ENCODE results near the gene MCAT. TPM values are rescaled to one million over a fixed set of nuclear protein-coding genes. Genes with fewer than 3 reads are reported as not detected.

Gene MCAT
- total and polyA plus RNA-seq, 5 experiments from 2014 or later, result 9.2 to 11.3 (median 10.8) TPM

GRCh38 chr22:43170131-43170480 is 26.9 kb upstream of the MCAT start:
- peaks cover 0 to 4% (median 1%) of the 10 kb centered on the region in 4 donors for H3K4me1 Mint-ChIP-seq
- POLR2A ChIA-PET, result interaction anchor here (0.5 kb wide), 1 partner anchor 21 kb away, joined by 3 read pairs; no protein-coding TSS in a partner anchor

GRCh38 chr22:43169310-43170130 is 26.3 kb upstream of the MCAT start:
- no peak for DNase-seq
- Mint-ChIP-seq H3K36me3 (peaks cover 0 to 42% (median 6%) of the 10 kb centered on the region in 3 donors), H3K27me3 (no peaks in the 10 kb centered on the region), H3K9me3 (no peaks in the 10 kb centered on the region), H3K4me3 (no peak overlapping the region), H3K27ac (peak overlapping the region in 2 of 10 donors; percentile 50 to 62), H3K4me1 (peaks cover 0 to 4% (median 2%) of the 10 kb centered on the region in 4 donors)
- POLR2A ChIA-PET, result no interaction called here
- no peak for ATAC-seq

More at GRCh38 chr22:43170131-43170480, 26.9 kb upstream of the MCAT start:
- H3K9me3 Mint-ChIP-seq, result no peaks in the 10 kb centered on the region
- ATAC-seq (no peak), DNase-seq (no peak)
- H3K27me3 Mint-ChIP-seq, result no peaks in the 10 kb centered on the region
- peak overlapping the region in 1 of 10 donors; percentile 81 for H3K27ac Mint-ChIP-seq
- peaks cover 0 to 42% (median 6%) of the 10 kb centered on the region in 3 donors for H3K36me3 Mint-ChIP-seq
- H3K4me3 Mint-ChIP-seq, result no peak overlapping the region

- peaks cover 3 to 11% (median 9%) of the 10 kb centered on the region in 4 donors for H3K4me1 Mint-ChIP-seq
- H3K27me3 Mint-ChIP-seq, result no peaks in the 10 kb centered on the region
- ATAC-seq (no peak), DNase-seq (no peak)
- H3K4me3 Mint-ChIP-seq, result no peak overlapping the region
- H3K36me3 Mint-ChIP-seq, result peaks cover 0 to 40% (median 6%) of the 10 kb centered on the region in 3 donors
- H3K27ac Mint-ChIP-seq, result peak overlapping the region in 3 of 10 donors; percentile 50 to 76 (median 62)
- POLR2A ChIA-PET, result no interaction called here
- H3K9me3 Mint-ChIP-seq, result no peaks in the 10 kb centered on the region
These were observed 25.5 kb upstream of the MCAT start for GRCh38 chr22:43168471-43169309.

- peaks cover 3 to 10% (median 9%) of the 10 kb centered on the region in 4 donors for H3K4me1 Mint-ChIP-seq
- DNase-seq (no peak), ATAC-seq (no peak)
- H3K4me3 Mint-ChIP-seq, result no peak overlapping the region
- H3K27me3 Mint-ChIP-seq, result no peaks in the 10 kb centered on the region
- no peaks in the 10 kb centered on the region for H3K9me3 Mint-ChIP-seq
- H3K36me3 Mint-ChIP-seq, result peaks cover 0 to 31% (median 3%) of the 10 kb centered on the region in 3 donors
- POLR2A ChIA-PET, result no interaction called here
- H3K27ac Mint-ChIP-seq, result peak overlapping the region in 1 of 10 donors; percentile 45
These were observed 23.9 kb upstream of the MCAT start for GRCh38 chr22:43167001-43167589.

GRCh38 chr22:43166132-43166930 is 23.1 kb upstream of the MCAT start:
- ATAC-seq (no peak), DNase-seq (no peak)
- no peaks in the 10 kb centered on the region for H3K9me3 Mint-ChIP-seq
- no peaks in the 10 kb centered on the region for H3K27me3 Mint-ChIP-seq
- POLR2A ChIA-PET, result no interaction called here
- H3K36me3 Mint-ChIP-seq, result peaks cover 0 to 31% (median 3%) of the 10 kb centered on the region in 3 donors
- peak overlapping the region in 2 of 10 donors; percentile 49 to 60 for H3K27ac Mint-ChIP-seq
- no peak overlapping the region for H3K4me3 Mint-ChIP-seq
- peaks cover 3 to 10% (median 9%) of the 10 kb centered on the region in 4 donors for H3K4me1 Mint-ChIP-seq

GRCh38 chr22:43164636-43165035 is 21.4 kb upstream of the MCAT start:
- POLR2A ChIA-PET, result no interaction called here
- DNase-seq (no peak), ATAC-seq (no peak)
- H3K36me3 Mint-ChIP-seq, result peaks cover 0 to 25% (median 3%) of the 10 kb centered on the region in 3 donors
- H3K4me1 Mint-ChIP-seq, result peaks cover 5 to 10% (median 7%) of the 10 kb centered on the region in 4 donors
- no peak overlapping the region for H3K4me3 Mint-ChIP-seq
- H3K9me3 Mint-ChIP-seq, result no peaks in the 10 kb centered on the region
- no peaks in the 10 kb centered on the region for H3K27me3 Mint-ChIP-seq
- H3K27ac Mint-ChIP-seq, result peak overlapping the region in 2 of 10 donors; percentile 41 to 85

GRCh38 chr22:43163241-43163795 is 20.1 kb upstream of the MCAT start:
- Mint-ChIP-seq H3K4me3 (no peak overlapping the region), H3K4me1 (peaks cover 8 to 15% (median 11%) of the 10 kb centered on the region in 4 donors), H3K27ac (peak overlapping the region in 1 of 10 donors; percentile 85), H3K27me3 (no peaks in the 10 kb centered on the region), H3K36me3 (peaks cover 0 to 23% (median 3%) of the 10 kb centered on the region in 3 donors), H3K9me3 (no peaks in the 10 kb centered on the region)
- DNase-seq (no peak), ATAC-seq (no peak)
- POLR2A ChIA-PET, result no interaction called here

GRCh38 chr22:43162412-43163150 is 19.4 kb upstream of the MCAT start:
- POLR2A ChIA-PET, result no interaction called here
- peaks cover 0 to 17% (median 0%) of the 10 kb centered on the region in 3 donors for H3K36me3 Mint-ChIP-seq
- no peak overlapping the region for H3K4me3 Mint-ChIP-seq
- H3K27me3 Mint-ChIP-seq, result no peaks in the 10 kb centered on the region
- peaks cover 10 to 22% (median 14%) of the 10 kb centered on the region in 4 donors for H3K4me1 Mint-ChIP-seq
- no peak for ATAC-seq
- H3K27ac Mint-ChIP-seq, result peak overlapping the region in 1 of 10 donors; percentile 33
- H3K9me3 Mint-ChIP-seq, result no peaks in the 10 kb centered on the region
- DNase-seq, result no peak

GRCh38 chr22:43160497-43161126 is 17.4 kb upstream of the MCAT start:
- DNase-seq (no peak), ATAC-seq (no peak)
- Mint-ChIP-seq H3K4me1 (peaks cover 10 to 29% (median 18%) of the 10 kb centered on the region in 4 donors), H3K9me3 (no peaks in the 10 kb centered on the region), H3K27ac (peak overlapping the region in 4 of 10 donors; percentile 2 to 43 (median 22)), H3K4me3 (no peak overlapping the region), H3K36me3 (peaks cover 0 to 13% (median 0%) of the 10 kb centered on the region in 3 donors), H3K27me3 (no peaks in the 10 kb centered on the region)
- POLR2A ChIA-PET, result no interaction called here

GRCh38 chr22:43159484-43160178 is 16.4 kb upstream of the MCAT start:
- no peaks in the 10 kb centered on the region for H3K9me3 Mint-ChIP-seq
- no peak overlapping the region for H3K27ac Mint-ChIP-seq
- peaks cover 0 to 13% (median 0%) of the 10 kb centered on the region in 3 donors for H3K36me3 Mint-ChIP-seq
- H3K4me3 Mint-ChIP-seq, result no peak overlapping the region
- no peak for ATAC-seq
- H3K4me1 Mint-ChIP-seq, result peaks cover 10 to 30% (median 18%) of the 10 kb centered on the region in 4 donors
- POLR2A ChIA-PET, result no interaction called here
- no peak for DNase-seq
- no peaks in the 10 kb centered on the region for H3K27me3 Mint-ChIP-seq
